Stimulated activated CD4-positive, alpha-beta T cell treated with anti-CD3 and anti-CD28 coated beads, Interleukin-2, amount 100 ng/mL, for 4 hours (primary cell): ENCODE data around the gene SRP68.
"Not testable (repeated sequence)": the region's sequence is repeated elsewhere in the genome, so short reads cannot be mapped to it uniquely, and the experiment has no call there.

Experiments
- DNase-seq: peaks from one replicate; pipeline ENCODE4 v3.0.0-alpha.2; 2020; ENCODE audit warnings: low read depth

SRP68 gene

GRCh38 chr17:76089680-76090516 lies 17.6 kb upstream of the SRP68 start:
- no peak for DNase-seq

- no peak for DNase-seq
Observed at GRCh38 chr17:76088868-76089576, 16.7 kb upstream of the SRP68 start.

- DNase-seq, result no peak
Observed at GRCh38 chr17:76088041-76088867, 15.9 kb upstream of the SRP68 start.

GRCh38 chr17:76087531-76087930 lies 15.2 kb upstream of the SRP68 start:
- DNase-seq, result no peak

- no peak for DNase-seq
Observed at GRCh38 chr17:76086384-76086783, 14.1 kb upstream of the SRP68 start.

GRCh38 chr17:76085731-76086366 lies 13.5 kb upstream of the SRP68 start:
- no peak for DNase-seq

GRCh38 chr17:76085066-76085730 lies 12.9 kb upstream of the SRP68 start:
- DNase-seq, result no peak

- DNase-seq, result no peak
Observed at GRCh38 chr17:76083536-76084182, 11.3 kb upstream of the SRP68 start.

- no peak for DNase-seq
Observed at GRCh38 chr17:76082326-76083251, 10.3 kb upstream of the SRP68 start.

GRCh38 chr17:76081295-76082210 lies 9.2 kb upstream of the SRP68 start:
- DNase-seq, result no peak

- no peak for DNase-seq
Observed at GRCh38 chr17:76080768-76081287, 8.5 kb upstream of the SRP68 start.

GRCh38 chr17:76079956-76080767 lies 7.8 kb upstream of the SRP68 start:
- DNase-seq, result no peak

- no peak for DNase-seq
Observed at GRCh38 chr17:76079535-76079955, 7.2 kb upstream of the SRP68 start.

- DNase-seq, result no peak
Observed at GRCh38 chr17:76078860-76079534, 6.7 kb upstream of the SRP68 start, which contains the start of gene ZACN. ZACN (plus strand) TSS chr17:76079182; CDS start chr17:76079265, 83 bp downstream.

- DNase-seq, result not testable (repeated sequence)
Observed at GRCh38 chr17:76078370-76078769, 6.1 kb upstream of the SRP68 start.

- no peak for DNase-seq
Observed at GRCh38 chr17:76077584-76078110, 5.3 kb upstream of the SRP68 start.
